HepG2 (cell line): Measurements from ENCODE around the gene ELMOD3. TPM values are rescaled to one million over a fixed set of nuclear protein-coding genes. Genes with fewer than 3 reads are reported as not detected.
A peak's percentile ranks its signal among the peaks of the same experiment; 100 is the strongest.

Source experiments
- FOXJ3 ChIP-seq: sonication (generic); formaldehyde crosslinking; IDR thresholded peaks from 2 replicates; pipeline ENCODE4 v1.4.0; 2020; ENCODE audit warnings: missing genetic modification reagents, mild to moderate bottlenecking, borderline replicate concordance
- RCOR2 ChIP-seq: IDR thresholded peaks from 2 replicates; pipeline ENCODE4 v1.6.1; 2016; ENCODE audit warnings: missing biosample characterization, missing genetic modification reagents
- ZNF446 ChIP-seq: sonication (generic); formaldehyde crosslinking; IDR thresholded peaks from 2 replicates; pipeline ENCODE4 v1.5.0; 2020; ENCODE audit warnings: mild to moderate bottlenecking, missing genetic modification reagents
- ZNF703 ChIP-seq: sonication (generic); formaldehyde crosslinking; IDR thresholded peaks from 2 replicates; pipeline ENCODE4 v1.5.1; 2020; ENCODE audit warnings: missing genetic modification reagents, mild to moderate bottlenecking, moderate library complexity, borderline replicate concordance
- ZNF75D ChIP-seq: sonication (generic); formaldehyde crosslinking; IDR thresholded peaks from 2 replicates; pipeline ENCODE4 v1.8.1; 2023; ENCODE audit warnings: missing genetic modification reagents, mild to moderate bottlenecking, borderline replicate concordance
- ZSCAN31 ChIP-seq: sonication (generic); formaldehyde crosslinking; IDR thresholded peaks from 2 replicates; pipeline ENCODE4 v1.5.0; 2020; ENCODE audit warnings: low read depth, mild to moderate bottlenecking, missing genetic modification reagents
- polyA plus RNA-seq, 8 experiments: library from polyadenylated mRNA; depleted of rRNA in 3 of 8; stranded (reverse) in 7 of 8; unstranded in 1 of 8; fragments of >200 nt; fragmentation: Illumina TruSeq in 4 of 8; extraction: Trizol in 4 of 8; gene quantifications; 2 replicates each; pipeline versions ENCODE4 v1.2.1 to v1.2.3, GENCODE V29; 2011 to 2016; ENCODE audit warnings: low read depth in 4 of 8, missing spikeins in 1 of 8, mixed read lengths in 1 of 8; ENCODE audit not compliant: insufficient read depth in 1 of 8
- total RNA-seq, 5 experiments: library from RNA; depleted of rRNA; stranded (reverse); fragments of >200 nt; fragmentation: Illumina TruSeq; extraction: Trizol; gene quantifications; 2 replicates each; pipeline ENCODE4 v1.2.3, GENCODE V29; 2016; ENCODE audit warnings: low read depth in 1 of 5
- TF ChIP-seq, protein P1 (sequence below), 2 experiments: sonication (generic) in 1 of 2; formaldehyde crosslinking in 1 of 2; IDR thresholded peaks; 2 replicates each; pipeline versions ENCODE4 v1.6.1 to v1.9.0; 2014 to 2022; ENCODE audit warnings: antibody characterized with exemption in 1 of 2, borderline replicate concordance in 1 of 2, inconsistent platforms in 1 of 2, low read depth in 1 of 2, missing genetic modification reagents in 1 of 2
- TF ChIP-seq, protein P2 (sequence below): IDR thresholded peaks from 2 replicates; pipeline ENCODE4 v1.6.1; 2016
- TF ChIP-seq, protein P3 (sequence below): sonication (generic); formaldehyde crosslinking; IDR thresholded peaks from 2 replicates; pipeline ENCODE4 v1.4.0; 2020; ENCODE audit warnings: mild to moderate bottlenecking, low read depth, missing genetic modification reagents
- TF ChIP-seq, protein P4 (sequence below): sonication (generic); formaldehyde crosslinking; IDR thresholded peaks from 2 replicates; pipeline ENCODE4 v1.8.0; 2022; ENCODE audit warnings: mild to moderate bottlenecking, missing genetic modification reagents, borderline replicate concordance
- TF ChIP-seq, protein P5 (sequence below): sonication (generic); formaldehyde crosslinking; IDR thresholded peaks from 2 replicates; pipeline ENCODE4 v1.4.0; 2020; ENCODE audit warnings: missing genetic modification reagents

Gene ELMOD3
- total and polyA plus RNA-seq, 2 of the 13 experiments (the other 11 are each of a cell fraction or from before 2014, with no cell fraction given): 13.3 to 19.5 TPM

DNA sequence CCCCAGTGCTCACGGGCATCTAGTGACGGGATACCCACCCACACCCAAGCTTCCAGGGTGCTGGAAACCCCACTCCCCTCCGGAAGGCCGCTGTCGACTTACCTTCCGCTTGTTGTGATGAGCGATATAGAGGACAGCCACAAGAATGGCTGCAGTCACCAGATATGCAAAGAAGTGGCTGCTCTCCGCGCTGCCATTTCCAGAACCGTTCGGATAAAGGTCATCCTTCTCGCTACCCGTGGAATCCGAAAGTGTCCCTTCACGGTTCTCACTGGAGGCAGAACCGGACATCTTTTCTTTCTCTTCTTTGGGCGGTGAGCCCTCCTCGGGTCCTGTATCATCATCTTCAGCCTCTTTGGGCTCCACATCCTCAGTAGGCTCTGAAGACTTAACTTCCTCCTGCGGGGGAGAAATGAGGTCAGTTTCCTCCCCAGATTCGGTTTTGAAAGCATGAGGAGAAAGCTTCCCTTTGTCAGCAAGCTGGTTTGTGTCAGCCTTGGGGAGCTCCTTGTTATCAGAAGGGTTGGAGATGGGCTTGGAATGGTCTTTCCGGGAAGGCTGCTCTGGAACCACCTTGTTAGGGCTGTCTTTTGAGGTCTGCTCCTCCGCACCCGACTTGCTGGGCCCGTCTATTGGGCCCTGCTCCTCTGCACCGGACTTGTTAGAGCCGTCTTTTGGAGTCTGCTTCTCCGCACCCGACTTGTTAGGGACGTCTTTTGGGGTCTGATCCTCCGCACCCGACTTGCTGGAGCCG, 28.0 kb upstream of the ELMOD3 start (continued):
- TF ChIP-seq, protein P1, sequence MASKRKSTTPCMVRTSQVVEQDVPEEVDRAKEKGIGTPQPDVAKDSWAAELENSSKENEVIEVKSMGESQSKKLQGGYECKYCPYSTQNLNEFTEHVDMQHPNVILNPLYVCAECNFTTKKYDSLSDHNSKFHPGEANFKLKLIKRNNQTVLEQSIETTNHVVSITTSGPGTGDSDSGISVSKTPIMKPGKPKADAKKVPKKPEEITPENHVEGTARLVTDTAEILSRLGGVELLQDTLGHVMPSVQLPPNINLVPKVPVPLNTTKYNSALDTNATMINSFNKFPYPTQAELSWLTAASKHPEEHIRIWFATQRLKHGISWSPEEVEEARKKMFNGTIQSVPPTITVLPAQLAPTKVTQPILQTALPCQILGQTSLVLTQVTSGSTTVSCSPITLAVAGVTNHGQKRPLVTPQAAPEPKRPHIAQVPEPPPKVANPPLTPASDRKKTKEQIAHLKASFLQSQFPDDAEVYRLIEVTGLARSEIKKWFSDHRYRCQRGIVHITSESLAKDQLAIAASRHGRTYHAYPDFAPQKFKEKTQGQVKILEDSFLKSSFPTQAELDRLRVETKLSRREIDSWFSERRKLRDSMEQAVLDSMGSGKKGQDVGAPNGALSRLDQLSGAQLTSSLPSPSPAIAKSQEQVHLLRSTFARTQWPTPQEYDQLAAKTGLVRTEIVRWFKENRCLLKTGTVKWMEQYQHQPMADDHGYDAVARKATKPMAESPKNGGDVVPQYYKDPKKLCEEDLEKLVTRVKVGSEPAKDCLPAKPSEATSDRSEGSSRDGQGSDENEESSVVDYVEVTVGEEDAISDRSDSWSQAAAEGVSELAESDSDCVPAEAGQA (IDR thresholded peaks at IDR 0.05; ENCODE audit: low read depth): no peak
- TF ChIP-seq, protein P1 (CRISPR knock-in tag; IDR thresholded peaks at IDR 0.05; ENCODE audit: borderline replicate concordance): no peak
- TF ChIP-seq ZNF446 (no peak), ZSCAN31 (CRISPR knock-in tag) (peak; percentile 41; the same call in 1 of the 2 replicates), FOXJ3 (CRISPR knock-in tag) (peak; percentile 18; the same call in 1 of the 2 replicates), ZNF75D (CRISPR knock-in tag) (no peak), RCOR2 (CRISPR knock-in tag) (no peak), ZNF703 (0 out of 2 replicates have a peak, but pooled peaks have one; percentile 33)
- TF ChIP-seq, protein P2, sequence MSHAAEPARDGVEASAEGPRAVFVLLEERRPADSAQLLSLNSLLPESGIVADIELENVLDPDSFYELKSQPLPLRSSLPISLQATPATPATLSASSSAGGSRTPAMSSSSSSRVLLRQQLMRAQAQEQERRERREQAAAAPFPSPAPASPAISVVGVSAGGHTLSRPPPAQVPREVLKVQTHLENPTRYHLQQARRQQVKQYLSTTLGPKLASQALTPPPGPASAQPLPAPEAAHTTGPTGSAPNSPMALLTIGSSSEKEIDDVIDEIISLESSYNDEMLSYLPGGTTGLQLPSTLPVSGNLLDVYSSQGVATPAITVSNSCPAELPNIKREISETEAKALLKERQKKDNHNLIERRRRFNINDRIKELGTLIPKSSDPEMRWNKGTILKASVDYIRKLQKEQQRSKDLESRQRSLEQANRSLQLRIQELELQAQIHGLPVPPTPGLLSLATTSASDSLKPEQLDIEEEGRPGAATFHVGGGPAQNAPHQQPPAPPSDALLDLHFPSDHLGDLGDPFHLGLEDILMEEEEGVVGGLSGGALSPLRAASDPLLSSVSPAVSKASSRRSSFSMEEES: no peak
- TF ChIP-seq, protein P3, sequence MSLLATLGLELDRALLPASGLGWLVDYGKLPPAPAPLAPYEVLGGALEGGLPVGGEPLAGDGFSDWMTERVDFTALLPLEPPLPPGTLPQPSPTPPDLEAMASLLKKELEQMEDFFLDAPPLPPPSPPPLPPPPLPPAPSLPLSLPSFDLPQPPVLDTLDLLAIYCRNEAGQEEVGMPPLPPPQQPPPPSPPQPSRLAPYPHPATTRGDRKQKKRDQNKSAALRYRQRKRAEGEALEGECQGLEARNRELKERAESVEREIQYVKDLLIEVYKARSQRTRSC (CRISPR knock-in tag): no peak
- TF ChIP-seq, protein P4, sequence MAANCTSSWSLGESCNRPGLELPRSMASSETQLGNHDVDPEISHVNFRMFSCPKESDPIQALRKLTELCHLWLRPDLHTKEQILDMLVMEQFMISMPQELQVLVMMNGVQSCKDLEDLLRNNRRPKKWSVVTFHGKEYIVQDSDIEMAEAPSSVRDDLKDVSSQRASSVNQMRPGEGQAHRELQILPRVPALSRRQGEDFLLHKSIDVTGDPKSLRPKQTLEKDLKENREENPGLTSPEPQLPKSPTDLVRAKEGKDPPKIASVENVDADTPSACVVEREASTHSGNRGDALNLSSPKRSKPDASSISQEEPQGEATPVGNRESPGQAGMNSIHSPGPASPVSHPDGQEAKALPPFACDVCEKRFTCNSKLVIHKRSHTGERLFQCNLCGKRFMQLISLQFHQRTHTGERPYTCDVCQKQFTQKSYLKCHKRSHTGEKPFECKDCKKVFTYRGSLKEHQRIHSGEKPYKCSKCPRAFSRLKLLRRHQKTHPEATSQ: no peak
- TF ChIP-seq, protein P5, sequence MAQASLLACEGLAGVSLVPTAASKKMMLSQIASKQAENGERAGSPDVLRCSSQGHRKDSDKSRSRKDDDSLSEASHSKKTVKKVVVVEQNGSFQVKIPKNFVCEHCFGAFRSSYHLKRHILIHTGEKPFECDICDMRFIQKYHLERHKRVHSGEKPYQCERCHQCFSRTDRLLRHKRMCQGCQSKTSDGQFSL: no peak
